Fibroblast of mammary gland (primary cell): ENCODE measurements around the gene SYNDIG1.

Experiments used
- DNase-seq: peaks from one replicate; pipeline ENCODE4 v3.0.0-alpha.2; 2010; ENCODE audit warnings: low read depth
- H3K4me3 ChIP-seq: 2 replicates; pipeline ENCODE4 v1.5.1; 2011; ENCODE audit warnings: low read depth, mild to moderate bottlenecking, low read length, moderate library complexity; ENCODE audit not compliant: control insufficient read depth
- TF ChIP-seq, protein P1 (sequence below): conservative IDR thresholded peaks from 2 replicates; pipeline ENCODE4 v1.5.1; 2011; ENCODE audit warnings: low read depth, low read length, inconsistent platforms; ENCODE audit not compliant: control insufficient read depth, insufficient read depth

The SYNDIG1 gene

GRCh38 chr20:24672181-24672880 lies 202.9 kb downstream of the SYNDIG1 start:
- TF ChIP-seq, protein P1, sequence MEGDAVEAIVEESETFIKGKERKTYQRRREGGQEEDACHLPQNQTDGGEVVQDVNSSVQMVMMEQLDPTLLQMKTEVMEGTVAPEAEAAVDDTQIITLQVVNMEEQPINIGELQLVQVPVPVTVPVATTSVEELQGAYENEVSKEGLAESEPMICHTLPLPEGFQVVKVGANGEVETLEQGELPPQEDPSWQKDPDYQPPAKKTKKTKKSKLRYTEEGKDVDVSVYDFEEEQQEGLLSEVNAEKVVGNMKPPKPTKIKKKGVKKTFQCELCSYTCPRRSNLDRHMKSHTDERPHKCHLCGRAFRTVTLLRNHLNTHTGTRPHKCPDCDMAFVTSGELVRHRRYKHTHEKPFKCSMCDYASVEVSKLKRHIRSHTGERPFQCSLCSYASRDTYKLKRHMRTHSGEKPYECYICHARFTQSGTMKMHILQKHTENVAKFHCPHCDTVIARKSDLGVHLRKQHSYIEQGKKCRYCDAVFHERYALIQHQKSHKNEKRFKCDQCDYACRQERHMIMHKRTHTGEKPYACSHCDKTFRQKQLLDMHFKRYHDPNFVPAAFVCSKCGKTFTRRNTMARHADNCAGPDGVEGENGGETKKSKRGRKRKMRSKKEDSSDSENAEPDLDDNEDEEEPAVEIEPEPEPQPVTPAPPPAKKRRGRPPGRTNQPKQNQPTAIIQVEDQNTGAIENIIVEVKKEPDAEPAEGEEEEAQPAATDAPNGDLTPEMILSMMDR: no peak
- no peak for DNase-seq
- no peak overlapping the region for H3K4me3 ChIP-seq

GRCh38 chr20:24672886-24673677 lies 203.7 kb downstream of the SYNDIG1 start:
- TF ChIP-seq, protein P1: no peak
- H3K4me3 ChIP-seq: no peak overlapping the region
- DNase-seq: peak; percentile 96

DNA sequence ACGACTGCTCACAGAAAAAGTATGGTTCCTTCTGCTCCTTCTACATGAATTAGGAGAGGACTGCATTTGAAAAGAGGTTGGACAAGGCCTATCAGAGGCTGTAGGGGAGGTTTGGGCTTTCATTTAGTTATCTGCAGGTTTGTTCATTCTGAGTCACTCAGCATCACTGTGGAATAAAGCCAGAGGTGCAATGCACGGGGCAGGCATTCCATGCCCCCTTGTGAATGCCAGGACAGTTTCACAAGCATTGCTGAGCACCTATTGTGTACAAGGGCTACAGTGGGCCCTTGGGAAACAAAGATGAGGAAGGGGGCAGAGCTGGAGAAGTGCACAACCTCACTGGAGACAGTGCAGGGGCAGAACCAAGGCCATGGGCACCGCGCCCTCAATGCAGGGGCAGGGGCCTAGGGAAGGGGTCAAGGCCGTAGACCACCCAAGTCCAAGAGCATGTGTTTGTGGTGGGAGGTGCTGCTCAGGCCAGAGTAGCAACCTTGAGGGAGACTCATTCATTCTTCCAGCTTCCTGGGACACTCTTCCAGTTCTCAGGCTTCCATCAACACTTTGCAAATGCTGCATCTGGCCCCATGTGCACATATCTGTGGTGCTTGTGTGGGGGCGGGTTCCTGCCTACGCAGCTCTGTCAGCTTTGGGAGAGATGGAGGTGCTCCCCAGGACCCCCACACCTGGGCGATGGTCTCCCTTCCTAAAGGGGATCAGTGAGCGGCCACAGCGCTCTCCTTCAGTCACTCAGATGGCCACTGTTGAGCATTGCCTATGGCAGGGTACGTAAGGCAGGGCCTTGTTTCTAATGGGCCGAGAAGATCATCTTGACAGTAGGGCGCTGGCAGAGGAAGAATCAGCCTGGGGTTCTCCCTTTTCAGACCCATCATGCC lies 204.5 kb downstream of the SYNDIG1 start:
- no peak overlapping the region for H3K4me3 ChIP-seq
- peak; percentile 81 for DNase-seq
- TF ChIP-seq, protein P1: no peak

- no peak for DNase-seq
- TF ChIP-seq, protein P1: no peak
- no peak overlapping the region for H3K4me3 ChIP-seq
These were observed 205.6 kb downstream of the SYNDIG1 start for GRCh38 chr20:24674921-24675605.

- no peak for DNase-seq
- TF ChIP-seq, protein P1: no peak
- H3K4me3 ChIP-seq: no peak overlapping the region
These were observed 206.4 kb downstream of the SYNDIG1 start for GRCh38 chr20:24675651-24676352.

DNA sequence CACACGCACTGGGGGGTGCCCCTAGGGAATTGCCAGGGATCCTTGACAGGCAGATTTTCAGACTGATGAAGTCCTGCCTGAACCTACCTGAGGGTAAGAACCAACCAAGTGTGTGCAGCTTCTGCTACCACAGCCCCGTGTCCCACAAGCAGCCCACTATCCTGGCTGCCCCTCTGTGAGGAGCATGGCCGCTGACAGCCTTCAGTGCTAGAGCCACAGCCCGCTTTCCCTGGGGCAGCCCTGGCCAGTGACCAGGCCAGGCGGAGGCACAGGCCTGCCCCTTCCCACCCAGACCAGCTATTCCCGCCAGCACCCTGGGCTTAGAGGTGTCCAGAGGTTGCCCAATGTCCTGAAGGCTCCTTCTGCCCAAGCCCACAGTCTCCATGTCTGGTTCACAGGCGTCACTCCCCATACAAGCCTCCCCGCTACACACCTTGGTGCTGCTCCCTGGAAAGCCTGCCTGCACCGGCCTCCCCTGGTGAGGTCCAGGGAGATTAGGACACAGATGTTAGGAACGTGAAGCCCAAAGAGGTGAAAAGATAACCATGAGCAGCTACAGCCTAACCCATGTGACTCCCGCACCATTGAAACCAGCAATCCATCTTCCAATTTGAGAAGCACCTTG lies 207.0 kb downstream of the SYNDIG1 start:
- DNase-seq: no peak
- TF ChIP-seq, protein P1: no peak

More for the DNA sequence above, 207.0 kb downstream of the SYNDIG1 start:
- H3K4me3 ChIP-seq: no peak overlapping the region
